ENCODE measurements around the gene HLA-F.

The HLA-F gene

DNA sequence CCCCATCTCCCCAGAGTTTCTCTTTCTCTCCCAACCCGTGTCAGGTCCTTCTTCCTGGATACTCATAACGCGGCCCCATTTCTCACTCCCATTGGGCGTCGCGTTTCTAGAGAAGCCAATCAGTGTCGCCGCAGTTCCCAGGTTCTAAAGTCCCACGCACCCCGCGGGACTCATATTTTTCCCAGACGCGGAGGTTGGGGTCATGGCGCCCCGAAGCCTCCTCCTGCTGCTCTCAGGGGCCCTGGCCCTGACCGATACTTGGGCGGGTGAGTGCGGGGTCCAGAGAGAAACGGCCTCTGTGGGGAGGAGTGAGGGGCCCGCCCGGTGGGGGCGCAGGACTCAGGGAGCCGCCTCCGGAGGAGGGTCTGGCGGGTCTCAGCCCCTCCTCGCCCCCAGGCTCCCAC lies at the start of gene HLA-F:
Gene HLA-F, plus strand, starts transcription at position 173 of the 404 bp plus-strand sequence. Its CDS starts 30 bp downstream, at position 203.
- peak; percentile 84 for DNase-seq

DNA sequence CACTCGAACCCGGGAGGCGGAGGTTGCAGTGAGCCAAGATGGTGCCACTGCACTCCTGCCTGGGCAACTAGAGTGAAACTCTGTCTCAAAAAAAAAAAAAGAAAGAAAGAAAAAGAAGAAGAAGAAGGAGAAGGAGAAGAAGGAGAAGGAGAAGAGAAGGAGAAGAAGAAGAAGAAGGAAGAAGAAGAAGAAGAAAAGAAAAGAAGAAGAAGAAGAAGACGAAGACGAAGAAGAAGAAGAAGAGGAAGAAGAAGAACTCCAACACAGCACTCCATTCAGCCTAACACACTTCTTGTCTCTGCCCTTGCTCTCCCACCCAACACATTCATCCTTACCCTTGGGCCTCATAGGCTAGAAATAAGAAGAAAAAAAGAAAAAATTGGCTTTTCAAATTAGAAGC lies 49.2 kb upstream of the HLA-F start:
- no peak for DNase-seq

DNA sequence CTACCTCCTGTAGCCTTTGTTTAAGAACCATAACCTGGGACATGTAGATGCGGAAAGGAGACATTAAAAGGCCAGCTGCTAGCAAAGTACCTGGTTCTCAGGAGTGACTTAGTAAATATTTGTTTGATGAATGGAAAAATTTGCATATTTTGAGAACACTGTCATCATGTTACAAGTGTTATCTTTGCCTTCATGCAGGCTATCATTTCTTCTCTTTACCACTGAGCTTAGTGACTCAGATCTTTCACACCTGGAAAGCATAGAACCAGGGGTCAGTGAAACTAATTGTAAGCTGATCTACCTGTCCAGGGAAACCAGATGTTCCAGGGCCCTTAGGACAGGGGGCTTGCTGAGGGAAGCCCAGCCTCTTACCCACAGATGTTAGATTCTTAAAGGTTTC lies 47.7 kb upstream of the HLA-F start:
- DNase-seq, result no peak

DNA sequence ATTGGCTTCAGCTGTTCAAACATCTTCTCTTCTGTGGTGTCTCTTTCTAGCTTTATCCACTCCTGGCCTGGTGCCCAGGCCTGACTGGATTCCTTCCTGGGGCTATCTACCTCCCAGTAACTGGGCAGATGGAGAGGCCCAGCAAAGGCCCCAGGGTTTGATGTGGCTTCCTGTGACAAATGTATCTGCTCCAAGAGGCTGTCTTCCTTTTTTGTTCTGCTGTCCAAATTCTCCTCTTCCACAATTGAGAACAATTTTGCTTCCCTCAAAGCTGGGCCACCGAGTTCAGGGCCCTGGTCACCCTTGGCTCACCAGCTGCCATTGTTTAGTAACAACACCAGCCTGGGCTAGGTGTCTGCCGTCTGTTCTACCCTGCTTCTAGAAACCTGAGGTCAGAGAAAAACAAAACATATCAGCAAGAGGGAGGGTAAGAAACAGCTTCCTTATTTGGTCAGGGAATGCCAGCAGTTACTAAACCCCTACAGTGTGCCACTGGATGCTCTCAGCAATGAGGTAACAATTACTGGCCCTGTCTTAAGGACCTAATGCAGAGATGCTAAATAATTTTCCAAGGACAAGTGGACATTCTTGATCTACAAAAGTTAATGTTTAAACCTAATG lies 46.1 kb upstream of the HLA-F start:
- no peak for DNase-seq

DNA sequence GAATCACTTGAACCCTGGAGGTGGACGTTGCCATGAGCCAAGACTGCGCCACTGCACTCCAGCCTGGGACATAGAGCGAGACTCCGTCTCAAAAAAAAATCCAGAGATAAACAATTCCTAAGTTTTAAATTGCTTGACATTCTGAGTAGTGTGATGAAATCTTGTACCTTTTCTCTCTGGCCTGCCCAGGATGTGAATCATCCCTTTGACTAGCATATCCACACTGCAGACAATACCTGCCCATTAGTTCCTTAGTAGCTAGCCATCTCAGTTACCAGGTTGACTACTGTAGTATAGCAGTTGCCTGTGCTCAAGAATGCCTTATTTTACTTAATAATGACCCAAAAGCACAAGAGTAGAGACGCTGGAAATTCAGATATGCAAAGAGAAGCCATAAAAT lies 45.1 kb upstream of the HLA-F start:
- DNase-seq, result no peak

DNA sequence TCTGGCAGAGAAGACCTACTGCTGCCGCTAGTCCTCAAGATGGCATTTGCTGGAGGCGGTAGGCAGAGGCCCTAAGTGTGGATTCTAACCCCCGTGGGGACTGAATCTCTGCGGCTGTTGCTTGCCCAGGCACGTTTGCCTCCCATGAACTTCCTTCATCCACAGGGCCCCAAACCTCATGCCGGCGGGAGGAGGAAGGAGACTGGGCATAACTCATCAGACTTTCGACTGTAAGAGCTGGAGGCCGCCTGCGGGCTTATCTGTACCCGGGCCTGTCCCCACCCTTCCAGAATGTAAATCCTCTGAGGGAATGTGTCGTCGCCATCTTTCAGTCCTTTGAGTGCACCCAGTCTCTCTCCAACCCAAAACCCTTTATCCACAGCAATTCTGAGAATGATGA lies 43.3 kb upstream of the HLA-F start:
- no peak for DNase-seq

DNA sequence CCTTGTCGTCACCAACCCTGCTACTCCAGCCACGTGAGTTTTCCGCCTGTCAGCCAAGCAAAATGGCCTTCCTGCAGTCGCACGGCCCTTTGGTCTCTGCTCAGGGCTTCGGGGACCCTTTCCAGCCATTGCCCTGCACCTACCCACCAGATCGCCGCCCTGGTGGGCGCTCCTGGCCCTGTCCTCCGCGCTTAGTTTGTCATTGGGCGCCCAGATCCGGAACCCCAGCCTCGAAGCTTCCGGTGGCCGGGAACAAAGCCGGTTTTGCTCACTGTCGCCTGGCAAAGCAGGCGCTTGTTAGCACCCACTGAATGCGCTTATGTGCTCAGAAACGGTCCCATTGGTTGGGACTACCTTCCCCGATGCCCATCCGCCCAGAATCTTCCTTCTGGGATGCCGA lies 42.8 kb upstream of the HLA-F start:
- no peak for DNase-seq

DNA sequence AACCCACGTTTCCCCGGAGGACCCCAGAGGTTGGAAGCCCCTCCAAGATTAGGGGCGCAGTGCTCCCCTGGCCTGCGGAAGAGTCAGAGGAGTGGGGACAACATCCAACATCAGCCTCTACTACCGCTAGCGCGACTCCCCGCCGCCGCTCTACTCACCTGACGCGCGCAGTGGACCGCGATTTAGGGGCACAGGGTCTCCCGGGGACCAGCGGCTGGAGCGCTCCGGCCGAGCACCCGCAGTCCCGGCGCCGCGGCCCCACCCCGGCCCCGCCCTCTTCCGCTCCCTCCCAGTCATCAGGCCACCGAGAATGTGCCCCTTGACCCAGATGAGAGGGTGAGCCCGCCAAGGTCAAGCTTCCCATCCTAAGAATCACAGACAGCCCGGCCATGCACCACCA lies 42.3 kb upstream of the HLA-F start, which contains the start of gene ZFP57:
Gene ZFP57, minus strand, starts transcription at position 249 of the 400 bp plus-strand sequence. CDS start 4,149 bp downstream, outside the sequence.
- no peak for DNase-seq

DNA sequence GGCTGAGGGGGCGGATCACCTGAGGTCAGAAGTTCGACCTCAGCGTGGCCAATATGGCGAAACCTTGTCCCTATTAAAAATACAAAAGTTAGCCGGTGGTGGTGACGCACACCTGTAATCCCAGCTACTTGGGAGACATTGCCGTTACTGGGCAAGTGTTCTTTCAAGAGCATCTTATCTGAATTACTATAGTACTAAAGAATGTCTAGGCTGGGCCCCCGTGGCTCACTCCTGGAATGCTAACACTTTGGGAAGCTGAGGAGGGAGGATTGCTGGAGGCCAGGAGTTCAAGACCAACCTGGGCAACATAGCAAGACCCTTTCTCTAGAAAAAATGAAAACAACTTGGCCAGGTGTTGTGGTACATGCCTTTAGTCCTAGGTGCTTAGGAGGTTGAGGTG lies 41.4 kb upstream of the HLA-F start:
- DNase-seq, result no peak

DNA sequence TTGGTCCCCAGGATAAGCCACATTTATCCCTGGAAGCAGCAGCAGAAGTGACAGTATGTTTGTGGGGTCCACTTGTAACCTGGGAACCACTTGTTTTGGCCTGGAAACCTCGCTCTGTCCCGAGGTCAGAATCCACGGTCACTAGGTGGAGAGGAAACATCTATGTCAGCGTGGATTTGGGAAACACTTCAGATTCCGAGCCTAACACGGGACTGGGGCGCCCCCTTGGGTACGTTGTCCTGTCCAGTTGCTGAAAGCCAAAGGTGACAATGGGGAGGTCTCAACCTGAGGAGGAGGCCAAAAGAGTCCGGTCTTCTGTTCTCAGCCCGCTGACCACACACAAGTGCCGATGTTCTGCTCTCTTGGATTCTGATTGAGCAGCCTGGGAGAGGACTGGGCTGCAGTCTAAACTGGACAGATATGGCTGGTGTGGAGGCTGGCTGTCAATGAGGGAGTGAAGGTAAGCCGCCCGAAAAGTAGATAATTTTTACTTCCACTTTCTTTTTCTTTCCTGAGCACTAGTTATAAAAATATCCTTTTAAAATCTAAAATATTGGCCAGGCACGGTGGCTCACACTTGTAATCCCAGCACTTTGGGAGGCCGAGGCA lies 37.4 kb upstream of the HLA-F start:
- no peak for DNase-seq

DNA sequence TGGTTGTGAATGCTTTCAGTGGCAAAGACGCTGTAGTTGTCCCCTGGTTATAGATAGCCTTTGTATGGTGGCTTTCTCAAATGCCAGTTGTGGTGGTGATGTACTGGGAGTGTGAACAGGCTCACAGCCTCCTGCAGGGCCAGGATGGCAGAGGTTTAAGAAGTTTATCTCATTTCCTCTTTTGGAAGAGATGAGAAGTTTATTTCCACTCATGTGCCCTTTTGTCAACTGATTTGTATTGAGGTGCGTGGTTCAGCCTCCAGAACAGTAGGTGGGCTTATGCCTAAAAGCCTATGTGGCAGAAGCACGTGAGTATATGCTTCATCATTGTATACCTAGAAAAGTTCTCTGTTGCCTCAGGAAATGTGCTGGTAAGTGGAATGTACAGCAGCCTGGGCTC lies 28.6 kb upstream of the HLA-F start:
- no peak for DNase-seq

DNA sequence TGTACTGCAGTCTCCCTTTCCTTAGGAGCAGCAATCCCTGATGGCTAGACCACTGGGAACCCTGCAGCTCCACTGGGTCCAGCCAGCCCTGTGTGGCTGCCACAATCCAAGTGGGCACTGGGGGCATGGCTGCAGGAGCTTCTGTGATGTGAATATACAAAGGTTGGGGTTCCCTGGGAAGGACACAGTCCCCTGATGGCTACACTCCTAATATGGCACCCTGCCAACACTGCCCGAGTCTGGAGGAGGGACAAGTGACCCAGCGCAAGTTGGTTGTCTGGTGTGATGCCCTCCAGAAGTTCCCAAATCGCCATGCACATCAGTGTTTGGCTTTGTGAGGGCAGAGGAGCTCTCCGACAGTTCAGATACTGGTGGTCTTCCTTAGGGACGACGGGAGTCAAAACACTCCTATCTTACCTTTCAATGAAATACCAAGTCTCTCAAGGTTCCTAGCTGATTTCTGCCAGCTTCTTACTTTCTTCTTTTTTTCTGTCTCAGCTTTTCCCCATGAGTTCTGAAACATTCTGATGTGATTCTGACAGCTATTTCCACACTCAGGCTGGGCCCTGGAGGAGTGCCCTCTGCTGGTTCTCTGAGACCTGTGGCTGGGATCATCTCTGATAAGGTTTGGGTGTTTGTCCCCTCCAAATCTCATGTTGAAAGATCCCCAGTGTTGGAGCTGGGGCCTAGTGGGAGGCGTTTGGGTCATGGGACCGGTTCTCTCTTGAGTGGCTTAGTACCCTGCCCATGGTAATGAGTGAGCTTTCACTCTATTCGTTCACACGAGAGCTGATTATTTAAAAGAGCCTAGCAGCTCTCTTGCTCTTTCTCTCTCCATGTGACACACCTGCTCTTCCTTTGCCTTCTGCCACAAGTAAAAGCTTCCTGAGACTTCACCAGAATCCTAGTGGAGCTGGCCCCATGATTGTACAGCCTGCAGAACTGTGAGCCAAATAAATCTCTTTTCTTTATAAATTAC lies 26.8 kb upstream of the HLA-F start:
- DNase-seq, result no peak

DNA sequence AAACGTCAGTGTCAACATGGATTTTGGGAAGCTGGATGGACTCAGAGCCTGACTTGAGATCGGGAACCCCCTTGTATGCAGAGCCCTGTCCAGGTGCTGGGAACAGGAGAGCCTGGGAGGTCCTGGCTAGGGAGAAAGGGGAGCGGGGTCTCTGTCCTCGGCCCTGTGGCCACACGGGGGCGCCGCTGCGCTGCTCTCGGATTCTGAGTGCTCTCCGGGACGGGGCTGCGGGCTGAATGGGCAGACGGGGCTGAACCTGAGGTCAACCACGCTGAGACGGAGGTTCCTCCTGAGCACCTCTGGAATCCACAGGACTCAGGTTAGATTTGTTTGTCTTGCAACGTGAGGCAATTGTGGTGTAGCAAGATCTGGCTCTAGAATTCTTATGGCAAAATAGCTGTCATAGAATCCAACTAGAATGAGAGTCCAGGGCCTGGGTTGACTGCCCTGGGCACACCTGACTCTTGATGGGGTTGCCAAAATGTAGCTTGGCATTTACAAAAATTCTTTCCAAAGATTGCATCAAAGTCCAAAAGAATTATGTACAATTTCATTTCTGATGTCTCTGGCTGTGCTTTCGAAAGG lies 20.6 kb upstream of the HLA-F start:
- peak; percentile 82 for DNase-seq

DNA sequence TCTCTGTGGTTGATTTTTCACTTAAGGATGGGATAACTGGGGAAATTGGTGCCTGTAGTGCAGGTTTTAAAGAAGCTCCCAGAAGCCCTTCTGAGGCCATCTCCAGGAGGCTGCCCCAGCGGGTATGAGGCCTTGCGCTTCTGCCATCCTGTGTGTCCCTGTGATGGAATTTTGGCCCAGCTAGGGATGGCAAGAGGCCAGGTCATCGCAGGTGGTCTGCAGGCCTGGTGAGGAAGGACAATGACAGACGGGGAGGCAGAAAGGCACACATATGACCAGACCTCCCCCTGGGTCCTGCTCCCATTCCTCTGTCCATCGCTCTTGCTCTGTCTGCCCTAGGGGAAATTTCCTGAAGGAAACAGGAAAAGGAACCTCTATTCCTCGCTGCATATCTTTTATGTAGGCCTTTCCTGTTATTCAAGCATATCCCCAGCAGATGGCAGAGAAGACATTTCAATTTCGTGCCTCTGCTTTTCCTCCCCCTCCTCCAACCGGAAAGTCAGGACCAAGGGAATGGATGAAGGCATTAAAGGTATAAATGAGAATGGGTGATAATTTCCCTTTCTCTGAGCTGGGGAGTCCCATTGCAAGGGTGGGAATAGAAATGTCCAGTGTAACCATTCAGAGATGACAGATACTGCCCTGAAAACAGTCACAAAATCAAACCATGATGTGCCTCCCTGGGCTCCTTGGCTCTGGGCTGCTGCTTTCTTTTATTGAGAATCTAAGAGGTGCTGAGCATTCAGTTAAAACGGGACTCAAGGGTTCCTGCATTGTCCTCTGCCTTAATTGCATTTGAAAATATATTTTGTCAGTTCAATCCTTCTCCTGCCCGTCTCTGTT lies 17.6 kb upstream of the HLA-F start:
- DNase-seq, result no peak

DNA sequence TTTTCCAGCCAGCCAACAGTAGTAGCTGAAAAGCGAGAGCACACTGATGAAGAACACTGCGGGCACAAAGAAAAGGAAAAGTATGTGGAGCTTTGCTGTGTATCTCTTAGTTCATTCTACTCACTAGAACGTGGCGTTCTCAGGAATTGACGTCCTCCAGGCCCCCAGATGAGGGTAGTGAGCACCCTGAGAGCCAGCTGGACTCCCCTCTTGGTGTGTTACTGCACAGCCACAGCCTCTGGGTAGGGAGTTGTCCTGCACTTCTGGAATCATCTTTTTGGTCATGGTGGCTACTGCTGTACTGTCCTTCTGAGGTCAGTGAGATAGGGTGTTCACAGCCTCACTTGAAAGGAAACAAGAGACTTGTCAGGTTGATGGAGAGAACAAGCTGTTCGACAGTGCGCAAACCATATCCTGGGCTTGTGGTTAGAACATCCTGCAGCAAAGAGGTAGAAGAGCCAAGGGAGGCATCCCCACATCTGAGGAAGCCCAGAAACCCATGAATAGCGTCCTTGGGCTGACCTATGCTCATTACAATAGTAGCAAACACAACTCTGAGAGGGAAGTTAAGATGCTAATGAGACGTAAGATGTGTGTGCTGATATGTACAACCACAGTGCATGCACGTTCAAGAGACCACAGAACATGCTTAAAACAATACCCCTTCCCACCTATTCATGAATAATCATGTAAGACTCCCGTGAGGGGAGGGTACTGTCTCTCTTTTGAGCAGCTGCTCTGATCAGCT lies 14.6 kb upstream of the HLA-F start:
- peak; percentile 51 for DNase-seq

DNA sequence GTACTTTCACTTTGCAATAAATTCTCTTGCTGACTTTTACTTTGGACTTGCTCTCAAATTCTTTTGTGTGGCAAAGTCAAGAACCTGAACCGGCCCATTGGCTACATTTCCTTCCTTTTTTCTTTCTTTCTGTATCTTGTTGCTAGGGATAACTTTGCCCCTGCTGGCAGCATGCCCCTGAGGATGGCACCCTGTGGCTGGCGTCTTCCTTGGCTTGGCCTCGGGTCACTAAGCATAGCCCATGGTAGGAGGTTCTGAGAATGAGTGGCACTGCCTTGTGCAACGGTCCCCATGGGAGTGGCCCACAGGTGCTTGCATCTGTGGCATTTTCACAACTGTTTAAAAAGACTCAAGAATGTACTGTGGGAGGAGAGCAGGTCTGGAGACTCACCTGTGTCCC lies 14.0 kb upstream of the HLA-F start:
- no peak for DNase-seq

DNA sequence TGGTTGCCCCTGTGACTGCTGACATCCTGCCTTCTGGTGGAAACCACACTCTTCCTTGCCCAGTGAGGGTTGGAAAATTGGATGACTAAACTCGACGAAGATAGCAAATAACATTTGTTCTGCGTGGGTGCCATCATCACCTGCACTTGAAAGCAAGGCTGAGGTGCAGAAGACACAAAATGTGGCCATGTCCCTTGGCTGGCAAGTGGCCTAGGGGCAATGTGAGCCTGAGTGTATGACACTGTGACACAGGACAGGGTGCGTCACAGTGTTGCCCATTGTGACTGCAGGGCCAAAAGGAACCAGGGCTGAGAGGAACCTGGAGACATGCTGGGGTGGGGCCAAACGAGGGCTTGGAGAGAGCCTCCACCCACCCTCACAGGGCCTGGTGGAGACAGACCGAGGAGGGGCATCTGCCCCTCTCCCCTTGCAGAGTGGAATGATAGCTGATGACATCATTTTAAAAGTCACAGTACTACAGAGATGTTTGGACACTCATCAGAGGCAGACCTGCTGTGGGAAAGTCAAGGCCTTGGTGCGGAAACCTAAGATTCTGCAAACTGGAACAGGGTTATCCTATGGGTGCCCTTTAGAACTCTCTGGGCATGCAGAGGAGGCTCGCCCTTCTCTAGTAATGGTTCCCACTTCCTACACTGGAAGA lies 12.8 kb upstream of the HLA-F start:
- no peak for DNase-seq

DNA sequence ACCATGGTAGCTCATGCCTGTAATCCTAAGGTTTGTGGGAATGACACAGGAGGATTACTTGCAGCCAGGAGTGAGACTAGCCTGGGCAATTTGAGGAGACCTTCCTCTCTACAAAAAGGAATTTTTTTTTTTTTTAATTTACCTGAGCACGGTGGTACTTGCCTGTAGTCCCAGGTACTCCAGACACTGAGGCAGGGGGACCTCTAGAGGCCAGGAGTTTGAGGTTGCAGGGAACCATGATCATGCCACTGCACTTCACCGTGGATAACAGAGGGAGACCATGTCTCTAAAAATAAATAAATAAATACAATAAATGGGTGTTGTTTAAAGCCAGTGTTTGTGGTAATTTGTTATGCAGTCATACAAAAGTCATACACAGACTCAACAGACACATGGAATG lies 2.4 kb upstream of the HLA-F start:
- DNase-seq, result no peak

DNA sequence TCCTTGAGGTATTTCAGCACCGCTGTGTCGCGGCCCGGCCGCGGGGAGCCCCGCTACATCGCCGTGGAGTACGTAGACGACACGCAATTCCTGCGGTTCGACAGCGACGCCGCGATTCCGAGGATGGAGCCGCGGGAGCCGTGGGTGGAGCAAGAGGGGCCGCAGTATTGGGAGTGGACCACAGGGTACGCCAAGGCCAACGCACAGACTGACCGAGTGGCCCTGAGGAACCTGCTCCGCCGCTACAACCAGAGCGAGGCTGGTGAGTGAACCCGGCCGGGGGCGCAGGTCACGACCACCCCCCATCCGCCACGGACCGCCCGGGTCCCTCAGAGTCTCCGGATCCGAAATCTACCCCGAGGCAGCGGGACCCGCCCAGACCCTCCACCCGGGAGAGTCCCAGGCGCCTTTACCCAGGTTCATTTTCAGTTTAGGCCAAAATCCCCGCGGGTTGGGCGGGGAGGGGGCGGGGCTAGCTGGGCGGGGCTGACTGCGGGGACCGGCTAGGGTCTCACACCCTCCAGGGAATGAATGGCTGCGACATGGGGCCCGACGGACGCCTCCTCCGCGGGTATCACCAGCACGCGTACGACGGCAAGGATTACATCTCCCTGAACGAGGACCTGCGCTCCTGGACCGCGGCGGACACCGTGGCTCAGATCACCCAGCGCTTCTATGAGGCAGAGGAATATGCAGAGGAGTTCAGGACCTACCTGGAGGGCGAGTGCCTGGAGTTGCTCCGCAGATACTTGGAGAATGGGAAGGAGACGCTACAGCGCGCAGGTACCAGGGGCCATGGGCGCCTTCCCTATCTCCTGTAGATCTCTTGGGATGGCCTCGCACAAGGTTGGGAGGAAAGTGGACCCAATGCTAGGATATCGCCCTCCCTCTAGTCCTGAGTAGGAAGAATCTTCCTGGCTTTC lies 693 bp downstream of the HLA-F start:
- peak; percentile 79 for DNase-seq

Measured in stimulated activated CD4-positive, alpha-beta T cell treated with anti-CD3 and anti-CD28 coated beads, Interleukin-4, amount 100 ng/mL, for 24 hours (primary cell).